GM23338 (cell line): Measurements from ENCODE around the gene LDLRAD3. TPM values are rescaled to one million over a fixed set of nuclear protein-coding genes. Genes with fewer than 3 reads are reported as not detected.

Experiments used
- ATAC-seq: fragments of 200-7000 bp; cut with Tn5 transposase; 3 replicates; pipeline ENCODE4 v1.9.1; 2020
- DNase-seq: peaks from one replicate; pipeline ENCODE4 v3.0.0-alpha.2; 2015; ENCODE audit warnings: low spot score
- H2AFZ ChIP-seq: fragments of 200-600 bp; sonication (generic); 2 replicates; pipeline ENCODE4 v1.8.0; 2016; ENCODE audit warnings: antibody characterized with exemption, mild to moderate bottlenecking, moderate library complexity
- H3F3A ChIP-seq: fragments of 200-600 bp; sonication (generic); replicated peaks from 2 replicates; pipeline ENCODE4 v1.8.0; 2017; ENCODE audit warnings: antibody characterized with exemption, mixed run types, low read depth
- H3K27ac ChIP-seq: fragments of 200-600 bp; sonication (generic); 2 replicates; pipeline ENCODE4 v1.6.1; 2016; ENCODE audit warnings: low read depth
- H3K27me3 ChIP-seq: fragments of 200-600 bp; sonication (generic); 2 replicates; pipeline ENCODE4 v1.8.0; 2016; ENCODE audit warnings: mild to moderate bottlenecking, mixed run types, moderate library complexity; ENCODE audit not compliant: insufficient read depth
- H3K36me3 ChIP-seq: fragments of 200-600 bp; sonication (generic); 2 replicates; pipeline ENCODE4 v1.8.0; 2016; ENCODE audit warnings: mild to moderate bottlenecking; ENCODE audit not compliant: insufficient read depth
- H3K4me1 ChIP-seq: fragments of 200-600 bp; sonication (generic); 2 replicates; pipeline ENCODE4 v1.8.0; 2016; ENCODE audit warnings: mild to moderate bottlenecking, moderate library complexity; ENCODE audit not compliant: insufficient read depth
- H3K4me2 ChIP-seq: fragments of 200-600 bp; sonication (generic); 2 replicates; pipeline ENCODE4 v1.7.1; 2017; ENCODE audit warnings: mixed run types
- H3K4me3 ChIP-seq: fragments of 200-600 bp; sonication (generic); 2 replicates; pipeline ENCODE4 v1.6.1; 2016; ENCODE audit warnings: mixed run types
- H3K79me2 ChIP-seq: fragments of 200-600 bp; sonication (generic); replicated peaks from 2 replicates; pipeline ENCODE4 v1.8.0; 2017; ENCODE audit warnings: mild to moderate bottlenecking; ENCODE audit not compliant: insufficient read depth
- H3K9me2 ChIP-seq: fragments of 200-600 bp; sonication (generic); 2 replicates; pipeline ENCODE4 v1.8.0; 2017; ENCODE audit not compliant: insufficient read depth
- H4K20me1 ChIP-seq: fragments of 200-600 bp; sonication (generic); replicated peaks from 2 replicates; pipeline ENCODE4 v1.8.0; 2017; ENCODE audit warnings: mild to moderate bottlenecking; ENCODE audit not compliant: insufficient read depth
- H3K27ac Mint-ChIP-seq: 2 replicates; pipeline ENCODE4 v1.8.0; 2020; ENCODE audit warnings: inconsistent platforms, mild to moderate bottlenecking, moderate library complexity, mixed read lengths
- H3K27me3 Mint-ChIP-seq: 3 replicates; pipeline ENCODE4 v1.8.0; 2022; ENCODE audit warnings: low read depth, mild to moderate bottlenecking, moderate library complexity, mixed read lengths, inconsistent platforms; ENCODE audit not compliant: insufficient read depth, poor library complexity
- H3K36me3 Mint-ChIP-seq: 3 replicates; pipeline ENCODE4 v1.8.0; 2021; ENCODE audit warnings: low read depth, mild to moderate bottlenecking, inconsistent platforms, moderate library complexity, mixed read lengths
- H3K4me1 Mint-ChIP-seq: 3 replicates; pipeline ENCODE4 v1.8.0; 2020; ENCODE audit warnings: mild to moderate bottlenecking, inconsistent platforms, mixed read lengths
- H3K4me3 Mint-ChIP-seq: 3 replicates; pipeline ENCODE4 v1.8.0; 2021; ENCODE audit warnings: moderate library complexity, mild to moderate bottlenecking, inconsistent platforms, mixed read lengths
- H3K9me3 Mint-ChIP-seq: 3 replicates; pipeline ENCODE4 v1.8.0; 2020; ENCODE audit warnings: moderate library complexity, mild to moderate bottlenecking, inconsistent platforms, mixed read lengths
- CTCF ChIP-seq, 2 experiments: fragments of 200-600 bp in 1 of 2; sonication (generic) in 1 of 2; conservative IDR thresholded peaks; 2 replicates each; pipeline versions ENCODE4 v1.5.1 to v1.6.1; 2016 to 2017; ENCODE audit warnings: antibody characterized with exemption in 2 of 2, low read depth in 2 of 2, mild to moderate bottlenecking in 2 of 2, moderate library complexity in 1 of 2
- EZH2 ChIP-seq: fragments of 200-600 bp; sonication (generic); IDR thresholded peaks from one replicate; pipeline ENCODE4 v1.8.0; 2017; ENCODE audit warnings: antibody characterized with exemption, mild to moderate bottlenecking, low read depth; ENCODE audit not compliant: unreplicated experiment
- NANOG ChIP-seq: IDR thresholded peaks from 2 replicates; pipeline ENCODE4 v1.6.1; 2016; ENCODE audit warnings: antibody characterized with exemption, borderline replicate concordance
- POLR2AphosphoS5 ChIP-seq: IDR thresholded peaks from 2 replicates; pipeline ENCODE4 v1.6.1; 2016; ENCODE audit warnings: antibody characterized with exemption, low read depth
- STAT1 ChIP-seq: IDR thresholded peaks from one replicate; pipeline ENCODE4 v1.6.1; 2016; ENCODE audit warnings: antibody characterized with exemption; ENCODE audit not compliant: unreplicated experiment
- ZNF114 ChIP-seq: fragments of 250-450 bp; sonication (Bioruptor Pico); IDR thresholded peaks from 2 replicates; pipeline ENCODE4 v1.5.0; 2020; ENCODE audit warnings: mild to moderate bottlenecking, moderate library complexity
- polyA plus RNA-seq: library from polyadenylated mRNA; unstranded; fragments of >200 nt; fragmentation: Nextera tagmentation; extraction: Ambion mirVana; gene quantifications from 2 replicates; pipeline ENCODE4 v1.2.1, GENCODE V29; 2016
- total RNA-seq: library from RNA; depleted of rRNA; stranded (reverse); fragments of >200 nt; shearing (Covaris generic); gene quantifications from 2 replicates; pipeline ENCODE4 v1.2.3, GENCODE V29; 2014
- TF ChIP-seq, protein P1 (sequence below): fragments of 250-450 bp; sonication (Bioruptor Pico); IDR thresholded peaks from 2 replicates; pipeline ENCODE4 v1.5.0; 2020; ENCODE audit warnings: mild to moderate bottlenecking, moderate library complexity

LDLRAD3 gene
- total and polyA plus RNA-seq, 2 experiments from 2014 or later: 8.5 to 19.4 TPM

DNA sequence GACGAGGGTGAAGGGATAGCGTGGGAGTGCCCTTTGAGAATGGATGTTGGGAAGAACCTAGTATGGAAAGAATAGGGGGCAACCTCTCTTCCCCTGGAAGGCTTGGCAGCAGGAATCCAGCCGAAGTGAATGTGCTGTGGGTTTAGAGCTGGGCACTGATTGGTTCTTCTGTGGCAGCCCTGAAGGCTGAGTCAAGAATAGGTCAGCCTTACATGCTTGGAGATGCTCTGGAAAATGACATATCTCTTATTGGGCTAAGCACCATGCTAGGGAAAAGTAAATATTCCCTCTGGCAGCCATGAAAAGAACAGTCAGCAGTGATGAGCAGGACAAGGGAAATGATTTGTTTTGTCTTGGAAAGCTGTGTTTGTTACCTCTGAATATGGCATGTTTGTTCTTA lies 195.9 kb downstream of the LDLRAD3 start:
- Histone ChIP-seq H3K4me1 (peaks cover 27% of the 10 kb centered on the region), H3K4me2 (no peak overlapping the region), H3K79me2 (0 out of 2 replicates have a peak, but pooled peaks cover 2% of the 10 kb centered on the region), H4K20me1 (no peaks in the 10 kb centered on the region; the same call in 1 of the 2 replicates), H2AFZ (no peak overlapping the region), H3K27me3 (no peaks in the 10 kb centered on the region), H3K4me3 (no peak overlapping the region), H3K36me3 (no peaks in the 10 kb centered on the region), H3F3A (no peaks in the 10 kb centered on the region), H3K27ac (no peak overlapping the region), H3K9me2 (no peaks in the 10 kb centered on the region)
- no peak overlapping the region for H3K4me3 Mint-ChIP-seq
- TF ChIP-seq EZH2 (no peak), ZNF114 (CRISPR knock-in tag) (no peak), NANOG (no peak), POLR2AphosphoS5 (no peak), STAT1 (no peak), CTCF (conservative IDR thresholded peaks at IDR 0.05; ENCODE audit: low read depth in 2 of 2) (no peak)
- TF ChIP-seq, protein P1, sequence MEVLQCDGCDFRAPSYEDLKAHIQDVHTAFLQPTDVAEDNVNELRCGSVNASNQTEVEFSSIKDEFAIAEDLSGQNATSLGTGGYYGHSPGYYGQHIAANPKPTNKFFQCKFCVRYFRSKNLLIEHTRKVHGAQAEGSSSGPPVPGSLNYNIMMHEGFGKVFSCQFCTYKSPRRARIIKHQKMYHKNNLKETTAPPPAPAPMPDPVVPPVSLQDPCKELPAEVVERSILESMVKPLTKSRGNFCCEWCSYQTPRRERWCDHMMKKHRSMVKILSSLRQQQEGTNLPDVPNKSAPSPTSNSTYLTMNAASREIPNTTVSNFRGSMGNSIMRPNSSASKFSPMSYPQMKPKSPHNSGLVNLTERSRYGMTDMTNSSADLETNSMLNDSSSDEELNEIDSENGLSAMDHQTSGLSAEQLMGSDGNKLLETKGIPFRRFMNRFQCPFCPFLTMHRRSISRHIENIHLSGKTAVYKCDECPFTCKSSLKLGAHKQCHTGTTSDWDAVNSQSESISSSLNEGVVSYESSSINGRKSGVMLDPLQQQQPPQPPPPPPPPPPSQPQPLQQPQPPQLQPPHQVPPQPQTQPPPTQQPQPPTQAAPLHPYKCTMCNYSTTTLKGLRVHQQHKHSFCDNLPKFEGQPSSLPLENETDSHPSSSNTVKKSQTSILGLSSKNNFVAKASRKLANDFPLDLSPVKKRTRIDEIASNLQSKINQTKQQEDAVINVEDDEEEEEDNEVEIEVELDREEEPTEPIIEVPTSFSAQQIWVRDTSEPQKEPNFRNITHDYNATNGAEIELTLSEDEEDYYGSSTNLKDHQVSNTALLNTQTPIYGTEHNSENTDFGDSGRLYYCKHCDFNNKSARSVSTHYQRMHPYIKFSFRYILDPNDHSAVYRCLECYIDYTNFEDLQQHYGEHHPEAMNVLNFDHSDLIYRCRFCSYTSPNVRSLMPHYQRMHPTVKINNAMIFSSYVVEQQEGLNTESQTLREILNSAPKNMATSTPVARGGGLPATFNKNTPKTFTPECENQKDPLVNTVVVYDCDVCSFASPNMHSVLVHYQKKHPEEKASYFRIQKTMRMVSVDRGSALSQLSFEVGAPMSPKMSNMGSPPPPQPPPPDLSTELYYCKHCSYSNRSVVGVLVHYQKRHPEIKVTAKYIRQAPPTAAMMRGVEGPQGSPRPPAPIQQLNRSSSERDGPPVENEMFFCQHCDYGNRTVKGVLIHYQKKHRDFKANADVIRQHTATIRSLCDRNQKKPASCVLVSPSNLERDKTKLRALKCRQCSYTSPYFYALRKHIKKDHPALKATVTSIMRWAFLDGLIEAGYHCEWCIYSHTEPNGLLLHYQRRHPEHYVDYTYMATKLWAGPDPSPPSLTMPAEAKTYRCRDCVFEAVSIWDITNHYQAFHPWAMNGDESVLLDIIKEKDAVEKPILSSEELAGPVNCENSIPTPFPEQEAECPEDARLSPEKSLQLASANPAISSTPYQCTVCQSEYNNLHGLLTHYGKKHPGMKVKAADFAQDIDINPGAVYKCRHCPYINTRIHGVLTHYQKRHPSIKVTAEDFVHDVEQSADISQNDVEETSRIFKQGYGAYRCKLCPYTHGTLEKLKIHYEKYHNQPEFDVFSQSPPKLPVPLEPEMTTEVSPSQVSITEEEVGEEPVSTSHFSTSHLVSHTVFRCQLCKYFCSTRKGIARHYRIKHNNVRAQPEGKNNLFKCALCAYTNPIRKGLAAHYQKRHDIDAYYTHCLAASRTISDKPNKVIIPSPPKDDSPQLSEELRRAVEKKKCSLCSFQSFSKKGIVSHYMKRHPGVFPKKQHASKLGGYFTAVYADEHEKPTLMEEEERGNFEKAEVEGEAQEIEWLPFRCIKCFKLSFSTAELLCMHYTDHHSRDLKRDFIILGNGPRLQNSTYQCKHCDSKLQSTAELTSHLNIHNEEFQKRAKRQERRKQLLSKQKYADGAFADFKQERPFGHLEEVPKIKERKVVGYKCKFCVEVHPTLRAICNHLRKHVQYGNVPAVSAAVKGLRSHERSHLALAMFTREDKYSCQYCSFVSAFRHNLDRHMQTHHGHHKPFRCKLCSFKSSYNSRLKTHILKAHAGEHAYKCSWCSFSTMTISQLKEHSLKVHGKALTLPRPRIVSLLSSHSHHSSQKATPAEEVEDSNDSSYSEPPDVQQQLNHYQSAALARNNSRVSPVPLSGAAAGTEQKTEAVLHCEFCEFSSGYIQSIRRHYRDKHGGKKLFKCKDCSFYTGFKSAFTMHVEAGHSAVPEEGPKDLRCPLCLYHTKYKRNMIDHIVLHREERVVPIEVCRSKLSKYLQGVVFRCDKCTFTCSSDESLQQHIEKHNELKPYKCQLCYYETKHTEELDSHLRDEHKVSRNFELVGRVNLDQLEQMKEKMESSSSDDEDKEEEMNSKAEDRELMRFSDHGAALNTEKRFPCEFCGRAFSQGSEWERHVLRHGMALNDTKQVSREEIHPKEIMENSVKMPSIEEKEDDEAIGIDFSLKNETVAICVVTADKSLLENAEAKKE (CRISPR knock-in tag): no peak
- peaks cover 10% of the 10 kb centered on the region for H3K9me3 Mint-ChIP-seq
- H3K4me1 Mint-ChIP-seq: peaks cover 21% of the 10 kb centered on the region
- no peak for DNase-seq
- no peak for ATAC-seq
- H3K27me3 Mint-ChIP-seq: peaks cover 8% of the 10 kb centered on the region
- no peak overlapping the region for H3K27ac Mint-ChIP-seq
- H3K36me3 Mint-ChIP-seq: peaks cover 14% of the 10 kb centered on the region
